Activated CD4-positive, alpha-beta T cell treated with anti-CD3 and anti-CD28 coated beads, Interleukin-2, Interleukin-6, amounts not matched to agents 100 ng/mL and 50 ng/mL, durations not matched to agents 16 hours and 8 hours (primary cell): ENCODE measurements around the gene NKIRAS2.

Source experiments
- DNase-seq: peaks from one replicate; pipeline ENCODE4 v3.0.0-alpha.2; 2020

The NKIRAS2 gene

DNA sequence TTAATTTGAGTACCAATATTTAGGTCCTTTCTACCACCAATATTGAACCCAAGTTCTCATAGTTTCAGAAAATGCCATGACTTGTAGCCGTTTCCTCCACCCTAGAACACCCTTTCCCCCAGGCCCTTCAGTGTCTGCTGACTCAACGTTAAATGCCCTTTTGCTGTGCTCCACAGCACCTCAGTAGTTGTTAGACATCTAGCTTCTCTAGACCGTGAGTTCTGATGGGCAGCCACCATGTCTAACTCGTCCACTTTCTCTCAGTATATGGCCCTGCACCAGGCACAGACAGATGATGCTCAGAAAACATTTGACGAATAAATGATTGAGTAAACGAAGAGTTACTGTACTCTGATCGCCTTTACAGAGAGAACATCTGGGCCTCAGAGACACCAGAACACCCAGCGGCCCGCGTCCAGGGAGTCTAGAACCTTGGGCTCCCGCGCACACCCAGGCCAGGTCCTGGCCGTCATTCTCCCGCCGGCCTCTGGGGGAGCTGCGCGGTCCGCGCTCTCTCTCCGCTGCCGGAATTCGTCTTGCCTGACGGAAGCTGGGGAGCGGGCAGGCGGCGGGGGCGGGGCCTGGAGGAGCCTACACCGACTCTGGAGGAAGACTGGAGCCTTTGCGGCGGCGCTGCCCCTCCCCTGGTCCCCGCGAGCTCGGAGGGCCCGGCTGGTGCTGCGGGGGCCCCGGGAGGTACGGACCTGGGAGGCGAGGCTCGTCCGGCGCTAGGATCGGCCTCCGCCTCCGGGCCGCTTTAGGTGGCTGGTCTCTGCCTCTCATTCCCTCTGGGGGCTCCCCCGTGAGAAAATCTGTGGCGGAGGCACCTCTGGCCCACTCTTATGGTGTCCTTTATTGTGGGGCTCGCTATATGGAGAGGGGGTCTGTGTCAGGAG lies at the start of gene NKIRAS2:
Gene NKIRAS2, plus strand, starts transcription at position 582 of the 896 bp plus-strand sequence. CDS start 1,488 bp downstream, outside the sequence.
- DNase-seq: peak; percentile 97

DNA sequence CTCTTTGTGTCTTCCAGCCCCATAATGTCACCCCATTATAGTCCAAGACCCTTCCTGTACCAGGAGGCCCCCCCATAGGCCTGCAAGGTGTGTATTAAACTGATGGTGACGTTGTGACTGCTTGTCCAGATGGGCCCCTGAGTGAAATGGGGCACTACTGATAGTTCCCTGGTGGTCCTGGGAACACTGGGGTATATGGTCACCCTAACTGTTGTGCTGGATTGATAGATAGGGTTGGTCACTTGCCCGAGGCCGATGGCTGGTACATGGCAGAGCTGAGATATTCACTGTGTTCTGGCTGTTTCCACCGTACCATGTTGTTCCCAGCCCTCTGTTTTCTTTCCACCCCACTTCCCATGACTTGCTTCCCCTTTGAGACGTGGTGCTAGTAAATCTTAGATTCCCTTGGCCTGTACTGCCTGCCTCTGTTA lies 49.0 kb upstream of the NKIRAS2 start:
- no peak for DNase-seq

DNA sequence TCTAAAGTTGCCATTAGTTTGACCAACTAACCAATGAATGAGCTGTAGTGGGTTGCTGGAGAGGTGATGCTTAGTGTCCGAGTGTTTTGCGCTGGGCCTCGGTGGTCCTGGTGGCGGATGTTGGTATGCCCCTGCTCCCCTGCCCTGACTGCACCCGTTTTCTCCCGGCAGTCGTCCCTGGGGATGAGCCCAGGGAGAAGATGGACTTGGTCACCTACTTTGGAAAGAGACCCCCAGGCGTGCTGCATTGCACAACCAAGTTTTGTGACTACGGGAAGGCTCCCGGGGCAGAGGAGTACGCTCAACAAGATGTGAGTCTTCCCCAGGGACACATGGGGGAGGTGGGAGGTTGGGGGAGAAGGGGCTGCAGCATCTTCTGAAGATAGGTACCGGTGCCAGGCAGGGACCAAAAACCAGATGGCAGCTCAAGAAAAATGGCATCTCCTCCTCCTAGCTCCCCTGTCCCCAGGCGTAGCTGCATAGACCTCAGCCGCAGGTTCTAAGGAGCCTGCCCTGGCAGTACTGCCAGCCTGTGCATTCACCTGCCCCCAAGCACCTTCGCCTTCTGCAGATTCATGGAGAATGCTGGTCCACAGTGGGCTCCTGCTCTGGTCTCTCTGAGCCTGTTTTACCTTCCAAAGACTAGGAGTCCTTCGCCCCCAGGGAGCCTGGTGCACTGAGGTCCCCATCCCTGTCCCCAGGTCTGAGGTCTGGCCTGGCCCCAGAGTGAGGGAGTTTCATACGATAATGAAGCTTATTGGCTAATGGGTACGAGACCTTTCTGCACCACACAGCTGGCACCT lies 48.0 kb upstream of the NKIRAS2 start:
- no peak for DNase-seq

DNA sequence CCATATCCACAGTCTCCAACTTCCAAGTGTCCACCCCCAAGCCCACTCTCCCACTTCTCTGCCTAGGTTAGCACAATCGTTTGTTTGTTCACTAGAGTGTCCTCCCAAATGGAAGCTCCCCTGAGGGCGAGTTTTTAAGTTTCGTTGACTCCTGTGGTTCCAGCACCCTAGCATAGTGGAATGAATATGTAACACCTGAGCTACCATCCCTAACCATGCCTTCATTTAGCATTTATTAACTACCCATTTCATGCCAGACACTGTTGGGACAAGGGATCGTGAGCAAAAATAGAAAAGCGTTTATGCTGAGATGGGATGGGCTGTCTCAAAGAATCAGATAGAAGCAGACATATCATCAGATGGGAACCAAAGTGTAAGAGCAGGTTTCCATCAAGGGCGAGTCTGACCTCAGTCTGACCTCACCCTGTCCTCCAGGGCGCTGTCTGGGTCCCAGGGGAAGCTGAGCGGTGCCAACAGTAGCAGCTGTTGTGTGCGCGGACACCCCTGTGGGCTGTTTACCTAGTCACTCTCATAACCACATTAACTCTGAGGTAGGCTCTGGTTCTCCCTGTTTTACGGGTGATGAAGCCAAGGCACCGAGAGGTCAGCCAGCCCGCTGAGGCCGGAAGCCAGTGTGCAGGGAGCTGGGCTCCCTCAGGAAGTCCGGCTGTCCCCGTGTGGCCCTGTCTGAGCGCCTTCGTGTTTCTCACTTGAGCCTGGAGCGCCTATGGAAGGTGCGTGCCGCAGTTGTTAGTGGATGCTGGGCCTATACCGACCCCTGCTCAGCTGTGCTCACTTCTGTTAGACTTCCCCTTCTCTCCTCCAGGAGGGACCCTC lies 47.1 kb upstream of the NKIRAS2 start:
- no peak for DNase-seq

DNA sequence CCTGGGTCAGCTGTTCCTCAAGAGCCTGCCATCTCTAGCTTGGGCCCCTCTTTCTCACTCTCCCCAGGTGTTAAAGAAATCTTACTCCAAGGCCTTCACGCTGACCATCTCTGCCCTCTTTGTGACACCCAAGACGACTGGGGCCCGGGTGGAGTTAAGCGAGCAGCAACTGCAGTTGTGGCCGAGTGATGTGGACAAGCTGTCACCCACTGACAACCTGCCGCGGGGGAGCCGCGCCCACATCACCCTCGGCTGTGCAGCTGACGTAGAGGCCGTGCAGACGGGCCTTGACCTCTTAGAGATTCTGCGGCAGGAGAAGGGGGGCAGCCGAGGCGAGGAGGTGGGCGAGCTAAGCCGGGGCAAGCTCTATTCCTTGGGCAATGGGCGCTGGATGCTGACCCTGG lies 46.5 kb upstream of the NKIRAS2 start:
- DNase-seq: no peak

DNA sequence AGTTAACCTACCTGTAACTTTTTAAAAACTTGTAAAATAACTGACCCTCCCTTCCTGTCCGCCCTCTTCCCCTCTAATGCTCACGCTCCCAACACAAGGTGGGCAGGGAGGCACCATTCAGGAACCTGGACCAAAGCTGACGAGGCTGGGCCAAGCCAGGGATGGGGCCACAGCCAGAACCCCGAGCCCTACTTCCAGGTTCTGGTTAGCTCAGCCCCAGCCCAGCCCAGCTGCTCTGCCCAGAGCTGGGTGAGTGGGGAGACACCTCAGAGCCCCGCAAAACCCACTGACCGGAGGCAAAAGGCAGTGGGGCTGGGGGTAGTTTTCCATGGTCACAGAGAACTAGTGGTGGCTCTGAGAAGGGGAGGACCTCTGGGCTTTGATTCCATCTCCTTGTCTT lies 45.9 kb upstream of the NKIRAS2 start:
- no peak for DNase-seq

DNA sequence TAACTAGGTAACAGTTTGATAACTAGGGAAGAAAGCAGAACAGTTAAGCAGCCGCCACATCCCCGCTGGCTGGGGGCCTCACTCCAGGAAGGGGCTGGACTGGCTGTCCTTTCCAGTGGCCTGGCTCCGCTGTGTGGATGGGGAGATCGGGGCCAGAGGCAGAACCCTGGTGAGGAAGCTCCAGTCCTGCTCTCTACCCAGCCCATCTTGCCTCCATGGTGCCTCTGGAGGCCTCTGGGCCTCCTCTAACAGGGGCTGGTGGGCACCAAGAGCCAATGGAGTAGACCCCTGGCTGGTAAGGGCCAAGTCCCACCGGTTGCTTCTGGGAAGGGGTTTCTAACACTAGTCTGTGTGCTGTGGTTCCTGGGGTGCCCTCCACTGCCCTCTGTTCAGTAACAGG lies 45.2 kb upstream of the NKIRAS2 start:
- no peak for DNase-seq

DNA sequence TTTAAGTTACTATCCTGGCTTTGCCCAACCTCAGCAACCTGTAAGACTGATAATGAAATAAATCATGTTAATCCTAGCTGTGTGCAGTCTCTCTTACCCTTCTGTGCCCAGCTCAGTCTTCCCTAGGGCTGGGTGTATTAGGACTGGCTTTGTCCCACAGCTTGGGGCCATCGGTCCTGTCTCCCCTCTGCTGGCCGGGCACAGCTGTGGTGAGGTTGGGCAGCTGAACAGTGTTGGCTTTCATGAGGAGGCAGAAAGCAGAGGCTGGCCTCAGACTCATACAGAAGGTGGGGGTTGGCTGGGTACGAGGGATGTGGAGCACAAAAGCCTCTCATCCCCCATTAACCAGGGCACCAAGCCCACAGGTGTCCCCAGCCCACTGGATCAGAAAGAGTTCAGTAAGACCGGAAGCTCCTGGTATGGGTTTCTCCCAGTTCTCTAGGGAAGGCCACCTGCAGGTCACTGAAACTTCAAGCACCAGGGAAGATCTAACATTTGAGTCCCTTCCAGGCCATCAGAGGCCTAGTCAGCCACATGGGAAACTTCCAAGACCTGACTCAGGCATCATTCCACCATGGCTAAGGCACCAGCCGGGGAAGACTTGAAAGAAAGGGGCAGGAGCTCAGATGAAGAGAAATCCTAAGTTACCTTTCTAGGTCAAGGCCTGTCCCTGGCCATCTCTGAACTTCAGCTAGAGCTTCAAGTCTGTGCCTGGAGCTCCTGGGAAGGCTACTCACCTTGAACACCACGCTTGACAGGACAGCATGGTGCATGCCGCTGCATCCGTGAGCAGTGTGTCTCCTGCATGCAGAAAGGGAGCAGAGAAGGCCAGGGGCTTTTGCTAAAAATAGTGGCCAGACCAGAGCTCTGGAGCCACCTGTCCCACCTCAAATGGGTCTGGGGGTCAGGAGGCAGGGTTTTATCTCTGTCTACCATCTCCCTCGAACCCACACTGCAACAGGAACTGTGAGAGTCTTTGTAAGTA lies 44.5 kb upstream of the NKIRAS2 start:
- DNase-seq: no peak

DNA sequence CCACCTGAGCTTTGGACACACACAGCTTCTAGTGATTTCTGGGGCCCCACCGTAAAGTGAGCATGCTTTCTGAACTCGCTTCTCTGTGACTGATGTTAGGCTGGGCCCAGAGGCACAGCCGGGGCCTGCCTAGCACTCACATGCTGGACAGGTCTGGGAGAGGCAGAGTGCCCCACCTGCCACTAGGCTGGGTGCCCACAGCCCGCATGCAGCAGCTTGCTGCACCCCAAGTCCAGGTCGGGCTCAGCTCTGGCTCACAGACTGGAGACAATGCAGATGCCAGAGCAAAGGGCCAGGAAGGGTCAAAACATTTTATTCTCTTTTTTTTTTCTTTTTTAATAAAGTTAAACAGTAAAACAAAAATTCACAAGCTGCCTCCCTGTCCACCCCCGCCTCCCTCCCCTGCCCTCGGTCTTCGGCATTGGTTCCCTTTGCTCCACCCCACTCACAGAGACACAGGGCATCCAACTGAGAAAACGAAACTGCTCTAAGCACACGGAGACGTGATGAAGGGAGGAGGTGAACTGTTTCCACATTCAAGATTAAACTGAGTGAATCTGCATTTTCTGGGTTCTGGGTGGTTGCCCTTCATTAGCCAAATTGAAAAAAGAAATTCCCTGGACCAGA lies 43.6 kb upstream of the NKIRAS2 start:
- no peak for DNase-seq

DNA sequence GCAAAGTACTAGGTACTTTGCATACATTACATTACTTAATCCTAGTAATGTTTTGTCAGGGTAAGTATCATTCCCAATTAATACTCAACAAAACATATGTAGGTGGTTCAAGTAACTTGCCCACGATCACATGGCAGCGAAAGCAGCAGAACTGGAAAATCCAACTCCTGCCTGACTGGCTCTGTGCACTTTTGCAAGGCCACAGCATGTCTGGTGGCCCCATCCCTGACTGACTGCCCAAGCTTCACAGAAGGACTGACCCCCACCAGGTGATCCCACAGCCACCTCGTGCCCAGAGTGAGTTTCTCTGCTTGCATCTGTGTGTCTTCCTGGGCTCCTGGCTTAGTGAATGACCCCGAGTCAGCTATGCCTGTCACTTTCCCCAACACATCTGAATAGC lies 41.9 kb upstream of the NKIRAS2 start:
- DNase-seq: no peak

DNA sequence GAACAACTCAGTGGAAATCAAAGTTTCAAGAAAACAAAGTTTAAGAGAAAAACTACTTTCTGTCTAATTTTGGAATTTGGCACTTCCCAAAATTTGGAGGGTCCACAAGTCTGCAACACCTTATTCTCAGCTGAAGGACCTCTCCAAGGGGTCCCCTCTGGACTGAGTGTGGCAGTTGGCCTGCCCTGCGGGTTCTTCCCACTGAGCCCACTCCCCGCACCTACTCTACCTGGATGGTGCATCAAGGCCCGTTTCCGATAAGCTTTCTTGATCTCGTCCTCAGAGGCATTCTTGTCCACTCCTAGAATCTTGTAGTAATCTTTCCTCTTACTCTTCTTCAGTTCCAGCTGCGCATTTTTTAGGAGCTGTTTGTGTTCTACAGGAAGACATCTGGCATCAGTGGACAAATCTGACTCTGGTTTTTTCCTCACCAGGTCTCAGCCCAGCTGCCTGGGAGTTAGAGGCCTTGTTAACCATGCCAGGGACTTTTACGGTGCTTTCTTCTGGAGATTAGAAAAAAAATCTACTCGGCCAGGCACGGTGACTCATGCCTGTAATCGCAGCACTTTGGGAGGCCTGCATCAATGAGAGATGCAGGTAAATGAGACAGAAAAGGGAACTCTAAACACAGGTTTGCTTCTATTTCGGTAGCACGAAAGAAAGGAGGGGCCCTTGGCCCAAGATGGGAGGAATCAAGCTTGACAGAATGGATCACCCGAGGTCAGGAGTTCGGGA lies 37.7 kb upstream of the NKIRAS2 start:
- no peak for DNase-seq

DNA sequence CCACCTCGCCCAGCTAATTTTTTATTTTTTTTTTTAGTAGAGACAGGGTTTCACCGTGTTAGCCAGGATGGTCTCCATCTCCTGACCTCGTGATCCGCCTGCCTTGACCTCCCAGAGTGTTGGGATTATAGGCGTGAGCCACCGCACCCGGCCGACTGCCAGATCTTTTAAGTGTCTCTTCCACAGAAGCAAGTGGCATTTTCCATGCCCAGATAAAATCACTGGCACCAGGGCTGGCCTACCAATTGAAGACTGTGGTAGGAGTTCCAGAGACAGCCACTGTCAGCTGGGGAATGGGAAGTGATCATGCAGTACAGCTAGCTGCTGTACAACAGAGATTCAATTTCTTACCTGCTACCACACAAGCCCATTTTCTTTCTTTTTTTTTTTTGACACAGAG lies 35.4 kb upstream of the NKIRAS2 start:
- no peak for DNase-seq

DNA sequence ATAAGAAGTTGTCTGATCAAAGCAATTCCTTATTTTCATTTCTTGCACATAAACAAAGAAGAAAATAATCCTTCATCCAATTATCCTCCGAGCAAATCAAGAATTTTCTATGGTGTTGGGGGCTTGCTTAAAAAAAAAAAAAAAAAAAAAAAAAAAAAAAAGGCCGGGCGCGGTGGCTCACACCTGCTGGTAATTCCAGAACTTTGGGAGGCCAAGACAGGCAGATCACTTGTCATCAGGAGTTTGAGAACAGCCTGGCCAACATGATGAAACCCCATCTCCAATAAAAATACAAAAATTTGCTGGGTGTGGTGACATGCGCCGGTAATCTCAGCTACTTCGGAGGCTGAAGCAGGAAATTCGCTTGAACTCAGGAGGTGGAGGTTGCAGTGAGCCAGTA lies 34.0 kb upstream of the NKIRAS2 start:
- no peak for DNase-seq

DNA sequence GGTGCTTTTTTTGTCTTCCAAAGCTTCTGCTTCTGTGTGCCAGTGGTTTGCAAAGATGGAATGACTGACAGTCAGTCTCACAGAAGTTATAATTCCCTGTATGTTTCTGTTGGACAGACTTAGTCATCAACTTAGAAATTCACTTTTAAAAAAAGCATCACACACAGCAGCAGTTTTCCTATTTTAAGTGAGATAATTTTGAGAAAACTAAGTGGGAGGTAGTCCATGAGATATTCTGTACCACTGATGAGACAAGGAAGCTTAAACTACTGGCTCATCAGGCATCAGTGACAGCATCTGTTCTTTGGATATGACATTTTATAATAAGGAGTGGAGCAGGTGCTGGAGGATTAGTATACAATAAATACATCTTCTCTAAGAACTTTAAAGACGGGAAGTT lies 33.3 kb upstream of the NKIRAS2 start:
- no peak for DNase-seq

DNA sequence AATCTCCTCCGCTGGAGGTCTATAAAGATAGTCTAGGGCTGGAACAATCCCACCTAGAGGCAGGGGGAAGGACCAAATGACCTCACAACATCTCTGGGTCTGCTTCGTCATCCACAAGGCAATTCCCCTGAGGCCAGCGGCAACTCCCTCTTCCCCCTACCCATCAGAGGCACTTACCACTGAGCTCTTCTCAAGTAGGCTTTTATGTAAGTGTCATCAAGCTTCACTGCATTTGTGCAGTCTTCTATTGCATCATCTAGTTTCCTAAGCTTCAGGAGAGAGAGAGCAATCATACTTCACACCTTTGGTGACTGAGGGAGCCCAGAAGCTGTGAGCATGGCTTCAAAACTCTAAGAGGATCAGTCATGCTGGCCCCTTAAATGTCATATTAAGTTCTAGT lies 32.2 kb upstream of the NKIRAS2 start:
- DNase-seq: peak; percentile 26

DNA sequence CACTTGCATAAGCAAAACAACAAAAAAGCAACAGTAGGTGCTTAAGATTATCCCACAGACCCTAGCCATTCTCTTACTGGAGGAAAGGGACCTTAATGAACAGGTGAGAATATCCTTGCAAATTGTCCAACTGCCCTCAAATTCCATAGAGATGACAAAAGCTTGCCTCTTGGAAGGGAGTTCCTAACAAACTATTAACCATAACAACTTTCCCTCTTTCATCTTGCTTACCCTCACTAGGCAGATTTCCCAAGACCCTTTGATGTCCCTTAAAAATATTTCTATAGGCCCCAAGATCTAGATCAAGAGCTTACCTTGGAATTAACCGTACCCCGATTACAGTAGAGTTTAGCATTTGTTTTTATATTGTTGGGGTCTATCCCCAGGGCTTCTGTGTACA lies 31.5 kb upstream of the NKIRAS2 start:
- no peak for DNase-seq

DNA sequence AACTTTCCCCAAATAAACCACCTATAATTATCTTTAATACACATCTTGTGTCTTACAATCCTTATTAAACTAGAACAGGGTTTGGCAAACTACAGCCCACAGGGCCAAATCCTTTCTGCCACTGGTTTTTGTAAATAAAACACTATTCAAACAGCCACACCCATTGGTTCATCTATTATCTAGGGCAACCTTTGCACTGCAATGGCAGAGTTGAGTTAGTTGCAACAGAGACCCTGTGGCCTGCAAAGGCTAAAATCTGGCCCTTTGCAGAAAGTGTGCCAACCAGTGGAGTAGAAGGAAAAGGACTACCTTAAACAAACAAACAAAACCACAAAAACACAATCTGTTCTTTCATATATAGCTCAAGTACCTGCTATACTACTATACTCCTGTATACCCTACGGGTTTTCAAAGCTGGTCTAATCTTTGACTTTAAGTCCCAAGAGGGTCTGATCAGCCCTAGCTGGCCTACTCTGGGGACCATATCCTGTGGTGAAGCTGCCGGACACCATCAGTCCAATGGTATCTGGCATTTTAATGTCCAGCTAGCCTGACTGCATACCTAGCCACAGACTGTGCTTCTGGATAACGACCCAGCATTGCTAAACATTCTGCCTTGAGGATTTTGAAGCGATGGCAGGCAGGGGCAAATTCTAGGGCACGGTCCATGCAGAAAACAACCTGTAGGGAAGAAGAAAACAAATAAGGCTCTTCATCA lies 30.0 kb upstream of the NKIRAS2 start:
- no peak for DNase-seq

DNA sequence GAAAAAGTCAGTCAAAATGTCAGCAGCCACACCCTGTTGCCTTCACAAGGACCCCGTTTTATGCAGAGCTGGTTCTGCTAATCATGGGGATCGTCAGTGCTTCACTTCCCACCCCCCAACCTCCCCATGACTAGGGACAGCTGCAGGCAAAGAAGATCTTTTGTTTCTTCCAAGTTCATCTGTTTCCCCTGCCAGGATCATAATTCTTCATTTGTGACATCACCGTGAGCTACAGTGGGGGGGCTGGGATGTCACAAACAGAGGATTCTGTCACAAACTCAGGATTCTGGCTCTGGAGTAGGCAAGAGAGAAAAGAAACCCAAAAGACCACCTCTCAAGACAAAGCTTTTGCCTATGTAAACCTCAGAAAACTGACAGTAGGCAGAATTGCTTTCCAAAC lies 27.3 kb upstream of the NKIRAS2 start:
- no peak for DNase-seq

DNA sequence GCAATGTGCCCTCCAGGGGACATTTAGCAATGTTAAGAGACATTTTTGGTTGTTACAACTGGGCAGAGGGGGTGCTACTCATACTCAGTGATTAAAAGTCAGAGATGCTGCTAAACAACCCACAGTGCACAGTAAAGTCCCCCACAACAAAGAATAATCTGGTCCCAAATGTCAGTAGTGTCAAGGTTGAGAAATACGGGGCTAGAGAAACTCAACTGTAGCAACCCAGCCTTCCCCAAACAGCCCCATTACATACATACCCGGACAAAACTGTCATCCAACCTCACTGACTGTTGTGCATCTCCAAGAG lies 23.1 kb upstream of the NKIRAS2 start:
- DNase-seq: no peak

DNA sequence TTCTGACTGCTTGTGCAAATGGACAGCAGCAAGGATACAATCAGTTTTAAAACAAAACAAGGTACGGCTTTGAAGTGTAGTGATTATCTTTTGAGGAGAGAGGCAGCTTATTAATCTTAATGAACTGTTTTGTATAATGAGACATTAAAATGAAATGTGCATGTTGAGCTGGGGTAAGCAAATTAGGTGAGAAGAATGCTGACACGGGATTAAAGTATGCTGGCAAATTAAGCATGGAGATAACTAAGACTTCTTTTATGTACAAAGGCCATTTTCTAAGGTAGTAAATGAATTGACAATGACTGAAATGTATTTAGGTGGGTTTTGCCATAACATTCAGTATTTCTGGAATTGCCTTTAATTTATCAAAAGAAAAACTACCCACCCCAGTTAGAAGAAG lies 21.4 kb upstream of the NKIRAS2 start:
- DNase-seq: no peak
